ENCODE measurements around the gene SPTBN1.

SPTBN1 gene

GRCh38 chr2:54557601-54558187, 101.6 kb downstream of the SPTBN1 start:
- peak; percentile 81 for DNase-seq

GRCh38 chr2:54558188-54559005, 102.3 kb downstream of the SPTBN1 start:
- peak; percentile 79 for DNase-seq

GRCh38 chr2:54559006-54559445, 102.9 kb downstream of the SPTBN1 start:
- no peak for DNase-seq

GRCh38 chr2:54559593-54560145, 103.5 kb downstream of the SPTBN1 start:
- DNase-seq: peak; percentile 34

GRCh38 chr2:54560146-54560881, 104.2 kb downstream of the SPTBN1 start:
- peak; percentile 68 for DNase-seq

DNA sequence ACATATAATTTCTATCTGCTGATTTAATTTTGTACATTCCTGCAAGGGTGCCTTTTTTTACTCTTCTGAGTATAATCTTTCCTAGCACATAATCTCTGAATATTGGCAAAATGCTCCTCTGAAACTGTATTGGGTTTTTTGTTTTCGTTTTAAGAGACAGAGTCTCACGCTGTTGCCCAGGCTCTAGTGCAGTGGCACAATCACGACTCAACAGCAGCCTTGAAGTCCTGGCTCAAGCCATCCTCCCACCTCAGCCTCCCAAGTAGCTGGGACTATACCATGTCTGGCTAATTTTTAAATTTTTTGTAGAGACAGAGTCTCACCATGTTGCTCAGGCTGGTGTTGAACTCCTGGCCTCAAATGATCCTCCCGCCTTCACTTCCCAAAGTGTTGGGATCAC, 104.9 kb downstream of the SPTBN1 start:
- DNase-seq: no peak

GRCh38 chr2:54564439-54564838, 108.3 kb downstream of the SPTBN1 start:
- DNase-seq: no peak

- no peak for DNase-seq
Observed at GRCh38 chr2:54565551-54565950, 109.4 kb downstream of the SPTBN1 start.

DNA sequence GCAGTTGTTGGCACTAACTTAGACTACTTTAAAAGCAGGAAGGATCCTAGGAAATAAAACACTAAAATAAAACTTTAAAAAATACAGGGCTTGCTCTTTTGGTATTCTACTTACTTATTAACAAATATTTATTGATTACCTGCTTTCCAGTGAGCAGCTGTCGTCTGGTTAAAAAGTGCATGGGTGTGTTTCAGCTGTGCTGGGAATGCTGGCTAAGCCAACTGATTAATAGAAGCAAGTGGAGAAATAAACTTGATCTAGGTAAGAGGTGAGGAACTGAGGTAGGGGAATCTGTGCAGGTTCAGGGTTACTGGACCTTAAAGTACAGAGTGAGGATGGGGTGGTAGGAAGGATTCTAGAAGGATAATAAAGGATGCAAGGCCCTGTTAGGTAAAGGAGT, 110.8 kb downstream of the SPTBN1 start:
- no peak for DNase-seq

DNA sequence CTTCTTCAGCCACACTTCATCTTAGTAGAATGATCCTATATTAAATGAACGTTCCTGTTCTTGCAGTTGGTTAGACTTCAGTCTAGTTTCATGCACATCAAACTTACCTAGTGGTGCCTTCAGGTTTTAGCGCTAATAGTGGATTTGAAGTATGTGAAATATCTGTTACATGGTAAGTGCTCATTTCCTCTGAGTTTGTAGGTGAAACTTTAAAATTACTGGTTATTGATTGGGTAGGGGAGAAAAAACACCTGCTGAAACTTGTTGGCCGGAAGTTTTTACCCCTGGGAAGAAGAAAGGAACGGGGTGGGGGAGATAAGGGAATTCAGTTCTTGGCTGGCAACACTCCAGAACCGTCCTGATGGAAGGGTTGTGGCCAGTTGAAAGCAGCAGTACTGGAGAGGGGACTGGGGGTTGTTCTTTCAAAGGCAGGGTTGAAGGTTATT, 112.8 kb downstream of the SPTBN1 start:
- no peak for DNase-seq

DNA sequence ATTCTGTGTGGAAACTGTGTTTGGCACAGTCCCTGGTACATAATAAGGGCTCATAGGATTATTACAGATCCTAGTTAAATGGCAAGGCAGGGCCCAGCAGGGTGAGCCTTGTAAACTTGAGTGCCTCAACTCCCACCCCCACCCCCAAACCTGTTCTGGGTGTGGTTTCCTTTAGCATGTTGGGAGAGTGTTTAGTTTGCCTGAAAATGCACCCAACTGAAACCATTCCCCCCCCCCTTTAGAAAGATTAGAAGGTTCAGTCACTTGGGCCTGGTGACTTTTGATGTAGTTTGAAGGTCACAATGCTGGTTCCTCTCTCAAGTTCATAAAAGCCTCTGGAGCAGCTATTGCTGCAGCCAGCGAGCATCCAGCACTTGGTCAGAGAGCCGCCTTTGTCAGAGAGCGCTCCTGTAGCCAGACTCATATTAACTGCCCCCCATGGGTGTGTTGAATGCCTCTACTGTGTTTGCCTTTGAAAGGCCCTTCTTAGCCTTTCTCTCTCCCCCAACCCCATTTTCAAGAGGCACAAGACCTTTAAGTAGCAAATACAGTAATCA, 113.7 kb downstream of the SPTBN1 start:
- DNase-seq: peak; percentile 54

GRCh38 chr2:54570321-54570855, 114.3 kb downstream of the SPTBN1 start:
- no peak for DNase-seq

GRCh38 chr2:54570925-54571694, 115.0 kb downstream of the SPTBN1 start:
- DNase-seq: peak; percentile 75

DNA sequence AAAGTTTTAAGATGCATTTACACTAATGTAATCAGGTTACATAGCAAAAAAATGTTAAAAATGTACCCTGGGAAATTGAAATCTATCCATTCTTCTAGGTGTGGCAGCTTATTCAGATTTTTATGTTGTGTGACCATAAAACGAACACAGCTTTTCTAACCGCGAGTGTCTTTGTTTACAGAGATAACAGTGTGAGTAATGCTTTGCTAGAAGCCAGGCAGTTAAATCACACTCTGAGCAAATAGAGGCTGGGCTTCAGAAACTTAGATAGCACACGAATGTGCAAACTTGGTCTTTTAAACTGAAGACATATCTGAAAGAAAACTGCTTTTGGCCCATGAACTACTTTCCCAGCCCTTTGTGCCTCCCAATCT, 116.1 kb downstream of the SPTBN1 start:
- DNase-seq: peak; percentile 69

- peak; percentile 70 for DNase-seq
Observed at GRCh38 chr2:54572636-54573536, 116.8 kb downstream of the SPTBN1 start.

DNA sequence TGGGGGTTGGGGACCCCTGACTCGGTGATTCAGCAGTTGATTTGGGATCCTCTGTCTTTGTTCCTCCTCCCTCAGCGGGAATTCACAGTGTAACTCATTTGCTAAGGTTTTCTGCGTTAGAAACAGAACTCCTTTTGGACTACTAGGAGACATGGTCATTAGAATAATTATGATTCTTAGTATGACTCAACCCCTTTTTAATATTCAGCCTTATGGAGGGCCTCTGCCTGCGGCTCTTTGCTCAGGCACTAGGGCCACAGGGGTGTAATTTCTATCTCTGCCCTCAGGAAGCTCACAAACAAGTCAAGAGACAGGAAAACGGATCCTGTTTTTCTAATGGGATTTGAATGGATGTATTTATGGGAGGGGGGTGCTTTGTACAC, 117.4 kb downstream of the SPTBN1 start:
- DNase-seq: no peak

- DNase-seq: peak; percentile 87
Observed at GRCh38 chr2:54574107-54574859, 118.2 kb downstream of the SPTBN1 start.

- DNase-seq: no peak
Observed at GRCh38 chr2:54574860-54575247, 118.7 kb downstream of the SPTBN1 start.

DNA sequence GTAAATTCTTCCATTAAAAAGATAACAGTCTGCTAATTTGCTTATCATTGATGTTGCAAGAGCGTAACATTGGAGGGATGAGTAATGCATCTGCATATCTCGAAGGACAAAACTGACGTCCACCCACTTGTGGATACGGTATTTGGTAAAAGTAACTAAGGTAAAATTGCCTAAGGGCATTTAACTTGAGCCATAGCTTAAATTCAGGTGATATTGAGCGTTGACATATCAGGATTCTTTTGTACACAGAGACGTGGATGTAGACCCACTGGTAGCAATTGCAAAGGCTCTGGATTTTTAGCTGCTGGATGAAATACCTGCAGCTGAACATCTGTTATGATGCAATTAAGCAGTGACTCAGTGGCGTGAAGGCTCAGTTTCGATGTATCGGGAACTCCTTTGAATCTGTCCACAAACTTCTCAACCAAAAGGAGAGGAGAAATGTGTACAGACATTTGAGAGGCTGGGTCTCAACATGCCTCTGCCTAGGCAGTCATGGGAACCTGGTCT, 119.3 kb downstream of the SPTBN1 start:
- no peak for DNase-seq

DNA sequence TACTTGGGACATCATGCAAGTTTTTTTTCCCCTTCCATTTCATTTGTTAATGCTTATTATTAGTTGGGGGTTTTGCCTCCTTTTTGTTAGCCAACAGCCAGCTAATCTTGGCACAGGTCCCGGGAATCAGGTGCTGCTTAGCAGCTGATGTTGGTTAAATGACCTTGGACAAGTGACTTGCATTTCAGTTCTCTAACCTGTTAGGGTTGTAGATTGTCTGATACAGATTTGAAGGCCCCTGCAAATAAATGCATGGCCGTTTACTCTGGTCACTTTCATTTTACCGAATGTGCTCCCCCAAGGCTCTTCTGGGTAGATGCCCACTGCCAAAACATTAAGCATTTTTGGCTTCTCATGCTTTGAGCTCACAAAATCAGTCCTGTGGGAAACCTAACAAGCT, 120.9 kb downstream of the SPTBN1 start:
- DNase-seq: no peak
